H4 (cell line): ENCODE measurements around the gene CACNA1A. TPM values are rescaled to one million over a fixed set of nuclear protein-coding genes. Genes with fewer than 3 reads are reported as not detected.

Source experiments
- DNase-seq: peaks from one replicate; pipeline ENCODE4 v3.0.0-alpha.2; 2015; ENCODE audit warnings: low spot score
- total RNA-seq: library from RNA; depleted of rRNA; stranded (reverse); fragments of >200 nt; shearing (Covaris generic); gene quantifications from 2 replicates; pipeline ENCODE4 v1.2.3, GENCODE V29; 2014

The CACNA1A gene
- total RNA-seq, 1 experiment from 2014 or later = 0.08 TPM

DNA sequence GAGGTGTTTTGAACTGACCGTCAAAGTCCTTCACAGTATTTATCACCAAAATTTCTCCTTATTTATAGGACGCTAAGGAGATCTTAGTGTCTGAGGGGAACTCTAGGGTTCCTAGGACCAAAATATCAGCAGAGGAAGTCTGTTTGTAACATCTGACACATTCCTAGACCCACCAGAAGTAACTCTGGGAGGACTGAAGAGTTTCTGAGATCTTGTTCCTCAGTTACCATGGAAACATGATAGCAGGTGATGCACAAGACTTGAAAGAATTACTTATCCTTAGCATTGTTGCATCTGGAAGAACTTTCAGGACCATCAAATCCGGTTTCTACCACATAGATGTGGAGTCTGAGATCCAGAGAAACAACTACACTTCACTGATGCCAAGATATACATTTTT lies 191.5 kb downstream of the CACNA1A start:
- DNase-seq = no peak

DNA sequence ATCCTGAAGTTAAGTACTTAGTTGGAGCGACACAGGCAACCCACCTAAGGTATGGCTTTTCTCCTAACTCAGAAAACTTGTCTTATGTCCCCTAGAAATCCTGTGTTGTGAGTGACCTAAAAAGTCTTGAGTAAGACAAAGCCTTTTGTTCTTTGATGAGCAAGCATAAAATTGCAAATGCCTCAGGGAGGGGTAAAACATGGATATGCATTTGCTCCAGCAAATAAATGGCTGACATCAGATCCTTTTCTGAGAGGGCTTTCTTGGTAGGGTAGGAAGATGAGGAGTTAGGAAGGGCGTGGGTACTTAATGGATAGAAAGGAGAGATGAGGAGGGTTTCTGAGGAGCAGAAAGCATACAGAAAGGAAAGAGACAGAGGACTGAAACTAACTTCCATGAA lies 192.4 kb downstream of the CACNA1A start:
- DNase-seq = no peak

- DNase-seq = no peak
Observed at GRCh38 chr19:13309864-13310263, 196.4 kb downstream of the CACNA1A start.

DNA sequence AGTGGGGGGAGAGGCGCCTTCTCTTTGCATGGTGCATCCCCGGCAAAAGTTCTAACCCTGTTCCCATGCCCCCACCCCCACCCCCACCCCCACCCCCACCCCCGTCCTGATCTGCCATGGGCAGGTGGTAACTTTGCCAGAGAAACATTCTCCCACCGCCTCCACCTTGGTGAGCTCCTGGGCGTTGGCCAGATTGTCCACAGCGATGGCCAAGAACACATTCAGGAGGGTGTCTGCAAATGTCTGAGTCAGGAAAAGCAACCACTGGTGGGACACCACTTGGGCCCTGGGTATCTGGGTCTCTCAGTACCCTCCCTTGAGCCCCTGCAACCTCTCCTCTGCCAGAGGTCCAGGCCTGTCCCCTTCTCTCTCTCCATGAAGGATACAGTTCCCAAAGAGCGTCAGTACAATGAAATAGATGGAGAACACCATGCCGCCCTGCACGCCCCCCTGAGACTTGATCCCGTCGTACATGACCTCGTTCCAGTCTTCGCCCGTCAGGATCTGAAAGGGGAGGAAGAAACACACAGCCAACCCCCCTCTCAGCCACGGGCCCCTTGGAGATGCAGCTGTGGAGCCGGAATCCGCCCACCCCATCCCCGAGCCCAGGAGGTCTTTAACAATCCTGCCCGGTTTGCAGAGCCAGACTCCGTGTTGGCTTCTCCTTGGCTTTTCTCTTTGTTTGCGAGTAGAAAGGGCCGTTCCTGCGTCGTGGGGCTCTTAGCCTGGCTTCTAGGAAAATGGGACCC lies 202.7 kb downstream of the CACNA1A start:
- DNase-seq = no peak

GRCh38 chr19:13302526-13303270 lies 203.6 kb downstream of the CACNA1A start:
- no peak for DNase-seq

- no peak for DNase-seq
Observed at GRCh38 chr19:13301627-13302334, 204.5 kb downstream of the CACNA1A start.

- DNase-seq = no peak
Observed at GRCh38 chr19:13300421-13301030, 205.8 kb downstream of the CACNA1A start.

- DNase-seq = no peak
Observed at GRCh38 chr19:13299838-13300237, 206.4 kb downstream of the CACNA1A start.

DNA sequence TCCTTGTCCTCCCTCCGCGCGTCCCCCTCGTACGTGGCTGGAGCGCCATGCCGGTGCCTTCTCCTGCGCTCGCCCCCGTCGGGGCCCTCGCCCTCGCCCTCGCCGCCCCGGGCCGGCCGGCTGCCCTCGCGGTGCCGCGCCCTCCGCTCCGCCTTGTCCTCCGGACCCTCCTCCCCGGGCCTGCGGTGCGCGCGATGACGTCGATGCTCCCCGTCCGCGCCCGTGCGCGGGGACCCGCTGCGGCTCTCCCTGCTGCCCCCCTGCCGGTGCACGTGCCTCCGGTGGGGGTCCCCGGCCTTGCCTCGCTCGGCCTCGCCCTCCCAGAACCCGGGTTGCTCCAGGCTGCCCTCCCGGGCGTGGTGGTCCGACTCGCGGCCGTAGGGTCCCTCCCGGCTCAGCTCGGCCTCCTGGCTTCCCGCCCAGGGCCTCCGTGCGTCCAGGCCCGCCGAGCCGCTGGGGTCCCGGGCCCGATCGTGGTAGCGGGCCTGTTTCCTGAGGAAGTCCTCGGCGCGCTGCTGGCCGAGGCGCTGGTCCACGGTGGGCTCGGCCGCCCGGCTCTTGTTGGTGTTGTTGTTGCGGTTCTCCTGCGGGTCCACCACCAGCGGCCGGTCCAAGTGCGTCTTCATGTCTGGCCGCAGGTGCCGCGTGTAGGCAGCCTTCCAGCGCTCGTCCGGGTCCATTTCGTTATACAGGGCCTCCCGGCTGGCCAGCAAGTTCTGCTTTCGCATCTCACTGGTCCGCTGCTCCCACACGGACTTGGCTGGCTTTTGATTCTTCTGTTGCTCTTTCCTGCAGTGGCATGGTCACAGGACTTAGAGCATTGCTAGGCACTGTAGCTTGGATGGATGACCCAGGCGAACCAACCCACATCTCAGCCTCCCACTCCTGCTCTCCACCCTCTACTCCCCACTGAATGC lies 207.5 kb downstream of the CACNA1A start:
- DNase-seq = no peak

- DNase-seq = no peak
Observed at GRCh38 chr19:13297023-13297422, 209.3 kb downstream of the CACNA1A start.

DNA sequence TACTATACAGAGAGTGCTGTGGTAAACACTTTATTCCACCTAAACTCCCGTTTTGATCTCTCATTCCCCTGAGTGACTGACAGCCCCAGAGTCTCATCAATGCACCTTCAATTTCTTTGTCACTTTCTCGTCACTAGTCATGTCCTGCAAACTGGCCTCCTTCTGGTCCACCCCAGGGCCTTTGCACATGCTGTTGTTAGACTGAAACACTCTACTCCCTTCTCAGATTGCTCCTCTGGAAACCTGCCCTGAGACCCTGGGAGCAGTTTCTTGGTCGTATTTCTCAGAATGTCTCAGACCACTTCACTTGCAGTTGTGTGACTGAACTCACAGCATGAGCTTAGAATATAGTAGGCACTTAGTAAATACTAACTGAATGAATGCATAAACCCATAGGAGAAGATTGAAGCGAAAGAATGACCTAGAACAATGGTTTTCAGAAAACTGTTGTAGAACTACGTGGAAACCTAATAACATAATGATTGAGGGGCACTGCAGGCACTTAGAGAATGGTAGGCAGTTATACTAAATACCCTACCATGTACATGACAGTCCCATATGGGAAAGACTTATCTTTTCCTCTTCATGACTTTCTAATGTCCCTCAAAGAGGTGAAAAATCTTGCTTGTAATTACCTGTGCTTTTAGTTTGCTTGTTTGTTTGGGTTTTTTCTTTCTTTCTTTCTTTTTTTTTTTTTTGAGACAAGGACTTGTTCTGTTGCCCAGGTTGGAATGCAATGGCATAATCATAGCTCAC lies 211.3 kb downstream of the CACNA1A start:
- DNase-seq = no peak

- DNase-seq = no peak
Observed at GRCh38 chr19:13291913-13292312, 214.4 kb downstream of the CACNA1A start.

DNA sequence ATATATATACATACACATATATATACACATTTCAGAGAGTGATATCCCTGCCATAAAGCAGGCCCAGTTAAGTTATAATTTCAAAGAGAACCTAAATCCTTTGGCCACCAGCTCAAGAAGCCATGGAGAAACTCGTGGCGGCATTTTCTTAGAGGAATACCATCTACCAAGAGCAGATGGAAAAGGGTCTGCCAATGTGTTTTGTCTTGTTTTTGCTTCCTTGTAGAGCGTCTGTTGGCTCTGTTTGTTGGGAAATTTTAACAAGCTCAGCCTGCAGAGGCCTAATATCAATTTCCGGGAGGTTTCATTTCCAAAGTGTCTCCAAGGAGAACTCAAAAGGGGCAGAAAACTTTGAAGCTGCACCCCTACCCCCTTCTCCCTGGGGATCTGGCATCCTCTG lies 215.5 kb downstream of the CACNA1A start:
- DNase-seq = no peak

DNA sequence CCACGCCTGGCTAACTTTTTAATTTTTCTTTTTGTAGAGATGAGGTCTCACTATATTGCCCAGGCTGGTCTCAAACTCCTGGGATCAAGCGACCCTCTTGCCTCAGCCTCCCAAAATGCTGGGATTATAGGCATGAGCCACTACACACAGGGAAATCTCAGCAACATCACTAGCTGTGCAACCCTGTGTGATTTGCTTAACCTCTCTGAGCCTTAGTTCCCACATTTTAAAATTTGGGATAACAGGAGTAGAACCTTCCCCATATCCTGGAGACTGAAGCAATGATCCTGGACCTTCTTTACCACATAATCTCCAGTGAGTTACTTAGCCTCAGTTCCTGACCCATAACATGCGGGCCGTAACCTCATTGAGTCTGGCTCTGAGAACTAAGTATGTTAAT lies 217.0 kb downstream of the CACNA1A start:
- DNase-seq = no peak

GRCh38 chr19:13286195-13286985 lies 219.9 kb downstream of the CACNA1A start:
- no peak for DNase-seq

DNA sequence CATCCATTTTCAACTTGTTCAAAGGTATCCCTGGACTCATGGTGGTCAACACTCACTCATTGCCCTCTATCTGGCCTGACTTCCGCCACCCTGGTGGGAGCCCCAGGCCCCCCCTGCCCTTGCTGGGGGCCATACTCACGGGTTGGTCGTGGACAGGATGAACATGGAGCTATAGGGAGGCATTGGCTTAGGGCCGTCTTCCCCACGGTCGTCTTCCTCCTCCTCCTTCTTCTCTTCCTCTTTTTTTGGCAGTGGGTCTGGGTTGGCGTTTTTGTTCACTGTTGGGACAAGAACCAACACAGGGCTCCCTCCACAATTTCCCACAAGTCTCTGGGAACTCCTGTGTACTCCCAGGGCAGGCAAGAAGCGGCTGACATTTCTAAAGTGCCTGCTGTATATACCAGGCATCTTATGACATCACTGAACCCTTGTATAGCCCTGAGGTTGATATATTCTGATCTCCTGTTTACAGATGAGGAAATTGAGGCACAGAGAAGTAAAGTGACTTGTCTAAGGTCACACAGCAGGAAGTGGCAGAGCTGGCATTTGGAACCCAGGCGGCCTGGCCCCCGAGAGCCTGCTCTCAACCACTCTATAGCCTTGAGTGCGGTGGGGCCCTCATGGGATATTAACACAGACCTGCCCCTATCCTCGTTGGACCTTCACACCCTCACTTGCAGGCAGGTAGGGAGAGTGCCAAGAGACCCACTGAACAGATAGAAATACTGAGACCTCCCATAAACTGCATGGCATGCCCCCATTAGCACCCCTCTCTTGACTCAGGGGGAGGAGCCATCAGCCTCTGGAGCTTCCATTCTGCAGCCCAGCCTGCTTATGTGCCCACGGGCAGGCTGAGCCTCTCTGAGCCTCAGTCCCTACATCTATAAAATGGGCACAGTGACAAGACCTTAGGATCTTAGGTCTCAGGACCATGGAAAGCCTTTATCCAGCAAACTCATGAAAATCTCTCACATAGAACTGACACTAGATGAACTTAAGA lies 221.1 kb downstream of the CACNA1A start:
- DNase-seq = no peak

DNA sequence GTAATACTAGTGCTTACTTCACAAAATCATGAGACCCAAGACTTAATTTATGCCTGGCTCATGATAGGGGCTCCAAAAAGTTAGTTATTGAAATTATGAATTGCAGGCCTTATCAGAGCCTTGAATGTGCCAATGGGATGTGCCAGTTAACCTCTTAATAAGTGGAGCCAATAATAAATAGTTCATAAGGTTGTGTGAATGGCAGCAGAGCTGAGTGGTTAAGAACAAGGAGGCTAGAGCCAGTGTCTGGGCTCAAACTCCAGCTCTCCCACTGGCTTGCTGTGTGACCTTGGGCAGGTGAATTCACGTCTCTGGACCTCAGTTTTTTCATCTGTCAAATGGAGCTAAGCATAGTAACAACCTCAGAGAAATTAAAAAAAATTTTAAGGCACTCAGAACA lies 222.4 kb downstream of the CACNA1A start:
- no peak for DNase-seq

GRCh38 chr19:13282486-13283065 lies 223.7 kb downstream of the CACNA1A start:
- no peak for DNase-seq
